IMR-90 (cell line): Measurements from ENCODE around the gene TASP1. TPM values are rescaled to one million over a fixed set of nuclear protein-coding genes. Genes with fewer than 3 reads are reported as not detected.

Source experiments
- ATAC-seq: fragments of 200-7000 bp; cut with Tn5 transposase; 2 replicates; pipeline ENCODE4 v1.9.1; 2020; ENCODE audit warnings: low read depth, mild to moderate bottlenecking, moderate library complexity
- BruUV-seq: library from RNA; stranded (reverse); fragments of 400-500 nt; replicated peaks from 2 replicates; lab custom pipeline; 2021; lab: Mats Ljungman, UMichigan
- CTCF ChIA-PET: fragments of 300-600 bp; formaldehyde crosslinking; extraction: SDS; loops from one replicate; lab custom pipeline; 2021; ENCODE audit warnings: antibody characterized with exemption; lab: Yijun Ruan, JAX
- POLR2A ChIA-PET: fragments of 300-600 bp; sonication (Branson Sonifier 250); formaldehyde crosslinking; loops from one replicate; lab custom pipeline; 2022; ENCODE audit warnings: antibody characterized with exemption; ENCODE audit not compliant: unreplicated experiment; lab: Charles Lee
- DNase-seq: peaks from one replicate; pipeline ENCODE4 v3.0.0; 2013
- H2AFZ ChIP-seq: replicated peaks from 2 replicates; pipeline ENCODE3; 2013; ENCODE audit warnings: low read length, mild to moderate bottlenecking; ENCODE audit not compliant: poor library complexity
- H2AK5ac ChIP-seq: 2 replicates; pipeline ENCODE4 v1.6.1; 2013; ENCODE audit warnings: low read depth, low read length, inconsistent platforms
- H2AK9ac ChIP-seq: replicated peaks from 2 replicates; pipeline ENCODE3; 2013; ENCODE audit warnings: mild to moderate bottlenecking, low read depth, low read length, moderate library complexity; ENCODE audit not compliant: poor library complexity
- H2BK120ac ChIP-seq: 2 replicates; pipeline ENCODE4 v1.6.1; 2013; ENCODE audit warnings: low read depth, low read length, inconsistent platforms
- H2BK15ac ChIP-seq: 3 replicates; pipeline ENCODE4 v1.6.1; 2013; ENCODE audit warnings: low read depth, low read length, inconsistent platforms
- H2BK20ac ChIP-seq: 2 replicates; pipeline ENCODE4 v1.6.1; 2013; ENCODE audit warnings: low read depth, mild to moderate bottlenecking, inconsistent platforms, low read length, moderate library complexity
- H2BK5ac ChIP-seq: 2 replicates; pipeline ENCODE4 v1.6.1; 2013; ENCODE audit warnings: mild to moderate bottlenecking, low read depth, low read length, inconsistent platforms; ENCODE audit not compliant: poor library complexity, severe bottlenecking
- H3K14ac ChIP-seq: replicated peaks from 2 replicates; pipeline ENCODE4 v1.6.1; 2013; ENCODE audit warnings: low read depth, low read length, inconsistent platforms
- H3K18ac ChIP-seq: 2 replicates; pipeline ENCODE4 v1.6.1; 2013; ENCODE audit warnings: low read depth, low read length, control low read depth
- H3K23ac ChIP-seq: 2 replicates; pipeline ENCODE4 v1.6.1; 2013; ENCODE audit warnings: low read depth, low read length, inconsistent platforms
- H3K27ac ChIP-seq: 2 replicates; pipeline ENCODE4 v1.5.1; 2013; ENCODE audit warnings: mild to moderate bottlenecking, control low read depth, low read length; ENCODE audit not compliant: insufficient read depth
- H3K27me3 ChIP-seq: 2 replicates; pipeline ENCODE4 v1.6.1; 2013; ENCODE audit warnings: low read length; ENCODE audit not compliant: control insufficient read depth, insufficient read depth
- H3K36me3 ChIP-seq: 2 replicates; pipeline ENCODE4 v1.6.1; 2013; ENCODE audit warnings: low read length, mixed read lengths; ENCODE audit not compliant: control insufficient read depth, insufficient read depth
- H3K4ac ChIP-seq: 2 replicates; pipeline ENCODE4 v1.6.1; 2013; ENCODE audit warnings: low read depth, low read length, inconsistent platforms
- H3K4me1 ChIP-seq: 2 replicates; pipeline ENCODE4 v1.6.1; 2013; ENCODE audit warnings: low read length, mixed read lengths; ENCODE audit not compliant: control insufficient read depth, insufficient read depth
- H3K4me2 ChIP-seq: 2 replicates; pipeline ENCODE4 v1.6.1; 2013; ENCODE audit warnings: low read depth, mild to moderate bottlenecking, control low read depth, low read length, moderate library complexity
- H3K4me3 ChIP-seq: 2 replicates; pipeline ENCODE4 v1.5.1; 2013; ENCODE audit warnings: low read depth, mild to moderate bottlenecking, control low read depth, low read length, moderate library complexity; ENCODE audit not compliant: insufficient read depth
- H3K56ac ChIP-seq: 2 replicates; pipeline ENCODE4 v1.6.1; 2013; ENCODE audit warnings: low read length, inconsistent platforms; ENCODE audit not compliant: insufficient read depth; ENCODE audit errors: extremely low read depth
- H3K79me1 ChIP-seq, 2 experiments: 2 replicates each; pipeline ENCODE4 v1.6.1; 2013; ENCODE audit warnings: low read length in 2 of 2, inconsistent platforms in 1 of 2, low read depth in 1 of 2
- H3K9ac ChIP-seq: 2 replicates; pipeline ENCODE4 v1.6.1; 2013; ENCODE audit warnings: low read depth, low read length, control low read depth
- H3K9me1 ChIP-seq: 2 replicates; pipeline ENCODE4 v1.6.1; 2013; ENCODE audit warnings: low read length, inconsistent platforms; ENCODE audit not compliant: insufficient read depth
- H3K9me3 ChIP-seq: 2 replicates; pipeline ENCODE4 v1.6.1; 2013; ENCODE audit warnings: low read length; ENCODE audit not compliant: control insufficient read depth, insufficient read depth
- H4K20me1 ChIP-seq: 2 replicates; pipeline ENCODE4 v1.6.1; 2013; ENCODE audit warnings: low read length, inconsistent platforms; ENCODE audit not compliant: insufficient read depth
- H4K5ac ChIP-seq: 2 replicates; pipeline ENCODE4 v1.6.1; 2013; ENCODE audit warnings: mild to moderate bottlenecking, low read depth, low read length, control low read depth
- H4K8ac ChIP-seq, 2 experiments: 2 replicates each; pipeline ENCODE4 v1.6.1; 2013; ENCODE audit warnings: low read depth in 2 of 2, low read length in 2 of 2, control low read depth in 1 of 2, inconsistent platforms in 1 of 2
- H4K91ac ChIP-seq: 2 replicates; pipeline ENCODE4 v1.6.1; 2013; ENCODE audit warnings: low read depth, low read length, inconsistent platforms; ENCODE audit not compliant: insufficient read depth
- BHLHE40 ChIP-seq: fragments of 150-350 bp; IDR thresholded peaks from 2 replicates; pipeline ENCODE4 v1.6.1; 2016; ENCODE audit warnings: mild to moderate bottlenecking, low read depth, low read length
- CHD1 ChIP-seq: IDR thresholded peaks from 2 replicates; pipeline ENCODE4 v1.6.1; 2012; ENCODE audit warnings: low read depth, low read length, improper control_type of control experiment
- FOS ChIP-seq: fragments of 150-350 bp; IDR thresholded peaks from 2 replicates; pipeline ENCODE4 v1.6.1; 2016; ENCODE audit warnings: low read depth, low read length
- MAFK ChIP-seq: IDR thresholded peaks from 2 replicates; pipeline ENCODE4 v1.6.1; 2012; ENCODE audit warnings: low read depth, low read length, improper control_type of control experiment
- MAZ ChIP-seq: IDR thresholded peaks from 2 replicates; pipeline ENCODE4 v1.6.1; 2012; ENCODE audit warnings: low read depth, mild to moderate bottlenecking, low read length, improper control_type of control experiment, moderate library complexity, borderline replicate concordance
- MXI1 ChIP-seq: IDR thresholded peaks from 2 replicates; pipeline ENCODE4 v1.6.1; 2012; ENCODE audit warnings: low read depth, mild to moderate bottlenecking, low read length, moderate library complexity, borderline replicate concordance
- NFE2L2 ChIP-seq: fragments of 150-350 bp; IDR thresholded peaks from 2 replicates; pipeline ENCODE4 v1.6.1; 2016; ENCODE audit warnings: low read depth, mild to moderate bottlenecking, low read length
- POLR2A ChIP-seq: IDR thresholded peaks from 2 replicates; pipeline ENCODE4 v1.6.1; 2012; ENCODE audit warnings: mild to moderate bottlenecking, low read depth, low read length
- RAD21 ChIP-seq: IDR thresholded peaks from 2 replicates; pipeline ENCODE4 v1.6.1; 2012; ENCODE audit warnings: low read length, improper control_type of control experiment
- RCOR1 ChIP-seq: IDR thresholded peaks from 2 replicates; pipeline ENCODE4 v1.6.1; 2012; ENCODE audit warnings: mild to moderate bottlenecking, low read length, improper control_type of control experiment; ENCODE audit not compliant: insufficient replicate concordance
- RFX5 ChIP-seq: IDR thresholded peaks from 2 replicates; pipeline ENCODE4 v1.8.0; 2012; ENCODE audit warnings: low read depth, mild to moderate bottlenecking, low read length, moderate library complexity
- SMC3 ChIP-seq: fragments of 150-350 bp; IDR thresholded peaks from 2 replicates; pipeline ENCODE4 v1.6.1; 2016; ENCODE audit warnings: low read depth, mild to moderate bottlenecking, antibody characterized with exemption, low read length, moderate library complexity
- WGBS, 2 experiments: methylation state at CpG; one replicate each; pipeline versions ENCODE4 v1.1.5 to v1.1.7; 2013; ENCODE audit warnings: missing lambda C conversion rate in 2 of 2; ENCODE audit not compliant: insufficient read length in 1 of 2; ENCODE audit errors: extremely low coverage in 2 of 2; 5-methylcytosine and 5-hydroxymethylcytosine counted together
- dilution Hi-C: fragments of 300-500 bp; cut with HindIII; formaldehyde crosslinking; loops from one replicate; pipeline ENCODE4 v1.14.3; 2018; ENCODE audit warnings: low sequenced_read_pairs; ENCODE audit not compliant: unreplicated experiment
- in situ Hi-C: fragments of 300-500 bp; cut with MboI; formaldehyde crosslinking; loops from 3 replicates; pipeline ENCODE4 v1.14.3; 2019; ENCODE audit warnings: low sequenced_read_pairs, inconsistent platforms, mixed read lengths
- intact Hi-C: fragments of 100-400 bp; cut with micrococcal nuclease; formaldehyde crosslinking; loops from 2 replicates; pipeline ENCODE4 v1.10.0; 2022
- polyA plus RNA-seq, 3 experiments: library from polyadenylated mRNA; depleted of rRNA; stranded (reverse); fragments of >200 nt; gene quantifications; 2 replicates each; pipeline ENCODE4 v1.2.3, GENCODE V29; 2012; ENCODE audit warnings: low replicate concordance in 1 of 3
- total RNA-seq: library from RNA; depleted of rRNA; stranded (reverse); fragments of >200 nt; gene quantifications from 2 replicates; pipeline ENCODE4 v1.2.3, GENCODE V29; 2012
- TF ChIP-seq, protein P1 (sequence below): conservative IDR thresholded peaks from 2 replicates; pipeline ENCODE4 v1.5.1; 2012; ENCODE audit warnings: mild to moderate bottlenecking, low read depth, low read length, improper control_type of control experiment
- TF ChIP-seq, protein P2 (sequence below): fragments of 150-350 bp; IDR thresholded peaks from 2 replicates; pipeline ENCODE4 v1.6.1; 2017; ENCODE audit warnings: mild to moderate bottlenecking, antibody characterized with exemption, low read length, low read depth
- TF ChIP-seq, protein P3 (sequence below): fragments of 150-350 bp; IDR thresholded peaks from 2 replicates; pipeline ENCODE4 v1.6.1; 2016; ENCODE audit warnings: low read depth, mild to moderate bottlenecking, low read length, moderate library complexity, borderline replicate concordance

Gene TASP1
- total and polyA plus RNA-seq, 2 of the 4 experiments (the other 2 are of a cell fraction): 3.9 to 7.9 TPM

DNA sequence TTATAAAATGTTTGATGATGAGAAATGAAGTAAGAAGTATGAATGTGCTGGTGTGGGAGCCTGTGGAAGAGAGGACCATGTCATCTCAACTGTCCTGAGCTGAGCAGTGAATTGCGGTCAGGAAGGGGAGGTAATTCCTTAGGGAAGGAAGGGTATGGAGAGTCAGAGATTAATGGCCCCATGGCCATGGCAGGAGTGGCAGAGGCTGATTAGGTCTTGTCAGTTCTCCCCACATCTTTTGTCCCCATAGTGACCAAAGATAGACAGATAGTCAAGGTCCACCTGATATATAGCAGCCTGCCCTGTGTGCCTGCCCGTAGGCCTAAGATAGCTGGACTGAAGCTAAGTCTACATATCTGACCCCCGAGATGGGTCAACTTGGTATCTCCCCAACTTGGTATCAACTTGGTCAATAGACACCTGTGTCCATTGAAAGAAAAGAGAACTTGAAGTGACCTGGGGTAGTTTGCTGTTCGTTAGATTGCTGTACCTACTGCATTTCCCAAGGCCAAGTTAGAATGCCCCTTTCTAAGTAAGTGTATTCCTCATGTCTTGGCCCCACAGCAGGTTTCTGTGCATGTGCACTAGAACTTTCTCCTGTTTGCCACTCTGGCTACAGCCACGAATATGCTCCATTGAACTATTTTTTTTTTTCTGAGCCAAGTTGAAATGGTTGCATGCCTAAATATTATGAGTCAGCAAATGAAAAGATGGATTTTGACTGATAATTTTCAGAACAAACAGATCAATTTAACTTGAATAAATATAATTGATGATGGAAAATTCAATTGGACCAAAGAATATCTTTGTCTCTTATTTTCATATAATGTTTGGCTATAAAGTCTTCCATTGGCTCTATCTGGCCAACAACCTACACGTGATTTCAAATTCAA is 274.2 kb downstream of the TASP1 start:
- H2BK15ac ChIP-seq: no peak overlapping the region
- H3K9me1 ChIP-seq: no peaks in the 10 kb centered on the region
- no peaks in the 10 kb centered on the region for H4K20me1 ChIP-seq
- H3K27ac ChIP-seq: no peak overlapping the region
- ChIA-PET CTCF (no interaction called here), POLR2A (no interaction called here)
- H3K79me1 ChIP-seq: no peaks in the 10 kb centered on the region
- H2BK5ac ChIP-seq: no peak overlapping the region
- no peak overlapping the region for H2AFZ ChIP-seq
- H3K9ac ChIP-seq: no peak overlapping the region
- H2BK20ac ChIP-seq: no peak overlapping the region
- H3K4ac ChIP-seq: no peak overlapping the region
- H3K56ac ChIP-seq: no peak overlapping the region
- DNase-seq (no peak), ATAC-seq (no peak)
- H3K4me2 ChIP-seq: no peak overlapping the region
- dilution Hi-C loops (no loop called here), intact Hi-C loops (no loop called here), in situ Hi-C loops (loop anchor here (25.0 kb wide), 1 partner anchor 98 kb away; no protein-coding TSS in a partner anchor)
- H3K14ac ChIP-seq: no peak overlapping the region
- no peak overlapping the region for H2AK5ac ChIP-seq
- H3K23ac ChIP-seq: no peak overlapping the region
- no peak overlapping the region for H3K18ac ChIP-seq
- no TSS peak for BruUV-seq
- no peak overlapping the region for H4K5ac ChIP-seq
- no peaks in the 10 kb centered on the region; the same call in 1 of the 2 replicates for H3K27me3 ChIP-seq
- no peaks in the 10 kb centered on the region for H3K4me1 ChIP-seq
- no peak overlapping the region for H3K4me3 ChIP-seq
- H3K9me3 ChIP-seq: no peaks in the 10 kb centered on the region
- H4K8ac ChIP-seq: no peak overlapping the region
- H3K36me3 ChIP-seq: no peaks in the 10 kb centered on the region
- H2AK9ac ChIP-seq: no peak overlapping the region
- WGBS, 2 experiments: 92% methylated on average over 2 of the region's 6 CpGs; no CpG with 5 or more reads in 1 of the 2 experiments
- no peak overlapping the region for H4K91ac ChIP-seq
- H2BK120ac ChIP-seq: no peak overlapping the region
- TF ChIP-seq MAZ: no peak
- TF ChIP-seq NFE2L2: no peak
- no peak for TF ChIP-seq RAD21
- TF ChIP-seq, protein P1, sequence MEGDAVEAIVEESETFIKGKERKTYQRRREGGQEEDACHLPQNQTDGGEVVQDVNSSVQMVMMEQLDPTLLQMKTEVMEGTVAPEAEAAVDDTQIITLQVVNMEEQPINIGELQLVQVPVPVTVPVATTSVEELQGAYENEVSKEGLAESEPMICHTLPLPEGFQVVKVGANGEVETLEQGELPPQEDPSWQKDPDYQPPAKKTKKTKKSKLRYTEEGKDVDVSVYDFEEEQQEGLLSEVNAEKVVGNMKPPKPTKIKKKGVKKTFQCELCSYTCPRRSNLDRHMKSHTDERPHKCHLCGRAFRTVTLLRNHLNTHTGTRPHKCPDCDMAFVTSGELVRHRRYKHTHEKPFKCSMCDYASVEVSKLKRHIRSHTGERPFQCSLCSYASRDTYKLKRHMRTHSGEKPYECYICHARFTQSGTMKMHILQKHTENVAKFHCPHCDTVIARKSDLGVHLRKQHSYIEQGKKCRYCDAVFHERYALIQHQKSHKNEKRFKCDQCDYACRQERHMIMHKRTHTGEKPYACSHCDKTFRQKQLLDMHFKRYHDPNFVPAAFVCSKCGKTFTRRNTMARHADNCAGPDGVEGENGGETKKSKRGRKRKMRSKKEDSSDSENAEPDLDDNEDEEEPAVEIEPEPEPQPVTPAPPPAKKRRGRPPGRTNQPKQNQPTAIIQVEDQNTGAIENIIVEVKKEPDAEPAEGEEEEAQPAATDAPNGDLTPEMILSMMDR: no peak
- TF ChIP-seq FOS: no peak
- TF ChIP-seq CHD1: no peak
- TF ChIP-seq, protein P2, sequence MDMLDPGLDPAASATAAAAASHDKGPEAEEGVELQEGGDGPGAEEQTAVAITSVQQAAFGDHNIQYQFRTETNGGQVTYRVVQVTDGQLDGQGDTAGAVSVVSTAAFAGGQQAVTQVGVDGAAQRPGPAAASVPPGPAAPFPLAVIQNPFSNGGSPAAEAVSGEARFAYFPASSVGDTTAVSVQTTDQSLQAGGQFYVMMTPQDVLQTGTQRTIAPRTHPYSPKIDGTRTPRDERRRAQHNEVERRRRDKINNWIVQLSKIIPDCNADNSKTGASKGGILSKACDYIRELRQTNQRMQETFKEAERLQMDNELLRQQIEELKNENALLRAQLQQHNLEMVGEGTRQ: no peak
- no peak for TF ChIP-seq MAFK
- no peak for TF ChIP-seq MXI1
- no peak for TF ChIP-seq SMC3
- TF ChIP-seq RCOR1: no peak
- TF ChIP-seq, protein P3, sequence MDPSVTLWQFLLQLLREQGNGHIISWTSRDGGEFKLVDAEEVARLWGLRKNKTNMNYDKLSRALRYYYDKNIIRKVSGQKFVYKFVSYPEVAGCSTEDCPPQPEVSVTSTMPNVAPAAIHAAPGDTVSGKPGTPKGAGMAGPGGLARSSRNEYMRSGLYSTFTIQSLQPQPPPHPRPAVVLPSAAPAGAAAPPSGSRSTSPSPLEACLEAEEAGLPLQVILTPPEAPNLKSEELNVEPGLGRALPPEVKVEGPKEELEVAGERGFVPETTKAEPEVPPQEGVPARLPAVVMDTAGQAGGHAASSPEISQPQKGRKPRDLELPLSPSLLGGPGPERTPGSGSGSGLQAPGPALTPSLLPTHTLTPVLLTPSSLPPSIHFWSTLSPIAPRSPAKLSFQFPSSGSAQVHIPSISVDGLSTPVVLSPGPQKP: no peak
- TF ChIP-seq RFX5: no peak
- no peak for TF ChIP-seq BHLHE40
- TF ChIP-seq POLR2A: no peak
